AG04450 (cell line): ENCODE measurements around the gene MTF2. TPM values are rescaled to one million over a fixed set of nuclear protein-coding genes. Genes with fewer than 3 reads are reported as not detected.

Experiments used
- CTCF ChIA-PET: fragments of 300-600, 350-600 bp; formaldehyde crosslinking; extraction: SDS; loops from one replicate; lab custom pipeline; 2022; ENCODE audit warnings: antibody characterized with exemption, inconsistent platforms; lab: Charles Lee
- POLR2A ChIA-PET: fragments of 350-600 bp; formaldehyde crosslinking; extraction: SDS; loops from one replicate; lab custom pipeline; 2021; ENCODE audit warnings: antibody characterized with exemption, inconsistent platforms; lab: Yijun Ruan, JAX
- DNase-seq: peaks from one replicate; pipeline ENCODE4 v3.0.0-alpha.2; 2011; ENCODE audit warnings: low read depth, low spot score
- H3K27ac ChIP-seq: one replicate; pipeline ENCODE4 v1.5.1; 2012; ENCODE audit warnings: low read depth, low read length, control low read depth
- H3K27me3 ChIP-seq: one replicate; pipeline ENCODE4 v1.6.0; 2012; ENCODE audit warnings: low read length; ENCODE audit not compliant: control insufficient read depth, insufficient read depth
- H3K4me3 ChIP-seq: 2 replicates; pipeline ENCODE4 v1.5.1; 2011; ENCODE audit warnings: mild to moderate bottlenecking, low read depth, low read length, control low read depth
- H3K9me3 ChIP-seq: 2 replicates; pipeline ENCODE4 v1.5.1; 2012; ENCODE audit warnings: low read length; ENCODE audit not compliant: control insufficient read depth, insufficient read depth
- CTCF ChIP-seq: IDR thresholded peaks from 2 replicates; pipeline ENCODE4 v1.5.1; 2011; ENCODE audit warnings: low read depth, low read length, control low read depth, inconsistent platforms
- polyA plus RNA-seq: library from polyadenylated mRNA; depleted of rRNA; stranded (reverse); fragments of >200 nt; gene quantifications from 2 replicates; pipeline ENCODE4 v1.2.3, GENCODE V29; 2011

Gene MTF2
- polyA plus RNA-seq, 1 experiment: 23.9 TPM

- ChIA-PET CTCF (no interaction called here), POLR2A (no interaction called here)
- DNase-seq: no peak
Observed at GRCh38 chr1:93076268-93076667, 2.8 kb upstream of the MTF2 start.

GRCh38 chr1:93078203-93078602, 880 bp upstream of the MTF2 start:
- Histone ChIP-seq H3K4me3 (peak overlapping the region; percentile 93), H3K27ac (peak overlapping the region; percentile 89), H3K9me3 (no peaks in the 10 kb centered on the region), H3K27me3 (no peaks in the 10 kb centered on the region)
- DNase-seq: no peak
- POLR2A ChIA-PET: interaction anchor here (0.5 to 2.4 kb wide), 8 partner anchors 11 to 294 kb away, joined by 3 to 14 read pairs (median 3); partner anchors contain the start of gene DR1
- TF ChIP-seq CTCF: no peak
- CTCF ChIA-PET: interaction anchor here (1.1 to 1.4 kb wide), 3 partner anchors 57 to 226 kb away, joined by 4 to 7 read pairs (median 5); no protein-coding TSS in a partner anchor

More at GRCh38 chr1:93076268-93076667, 2.8 kb upstream of the MTF2 start:
- no peaks in the 10 kb centered on the region for H3K27me3 ChIP-seq
- no peak for TF ChIP-seq CTCF
- no peak overlapping the region for H3K4me3 ChIP-seq
- H3K9me3 ChIP-seq: no peaks in the 10 kb centered on the region
- no peak overlapping the region for H3K27ac ChIP-seq

GRCh38 chr1:93078638-93078985, 471 bp upstream of the MTF2 start:
- DNase-seq: no peak
- peak overlapping the region; percentile 89 for H3K27ac ChIP-seq
- H3K4me3 ChIP-seq: peak overlapping the region; percentile 93
- H3K9me3 ChIP-seq: no peaks in the 10 kb centered on the region
- no peaks in the 10 kb centered on the region for H3K27me3 ChIP-seq
- TF ChIP-seq CTCF: no peak
- ChIA-PET CTCF (interaction anchor here (1.1 to 1.4 kb wide), 3 partner anchors 57 to 226 kb away, joined by 4 to 7 read pairs (median 5); no protein-coding TSS in a partner anchor), POLR2A (interaction anchor here (0.5 to 2.4 kb wide), 10 partner anchors 11 to 295 kb away, joined by 3 to 14 read pairs (median 3); partner anchors contain the start of gene DR1)

GRCh38 chr1:93079685-93080141, 630 bp downstream of the MTF2 start:
- Histone ChIP-seq H3K27me3 (no peaks in the 10 kb centered on the region), H3K4me3 (peak overlapping the region; percentile 93), H3K9me3 (no peaks in the 10 kb centered on the region), H3K27ac (peak overlapping the region; percentile 77)
- no peak for TF ChIP-seq CTCF
- ChIA-PET POLR2A (interaction anchor here (0.5 to 2.4 kb wide), 9 partner anchors 14 to 1167 kb away, joined by 3 to 14 read pairs (median 3); partner anchors contain the start of gene DR1), CTCF (interaction anchor here (1.0 to 1.9 kb wide), 8 partner anchors 16 to 318 kb away, joined by 3 to 10 read pairs (median 4); no protein-coding TSS in a partner anchor)
- no peak for DNase-seq

- H3K27ac ChIP-seq: no peak overlapping the region
- H3K4me3 ChIP-seq: peak overlapping the region; percentile 93
- no peaks in the 10 kb centered on the region for H3K27me3 ChIP-seq
- ChIA-PET CTCF (interaction anchor here (0.6 to 2.0 kb wide), 12 partner anchors 13 to 317 kb away, joined by 3 to 10 read pairs (median 4); no protein-coding TSS in a partner anchor), POLR2A (interaction anchor here (0.5 to 2.4 kb wide), 4 partner anchors 98 to 296 kb away, joined by 3 to 14 read pairs (median 3); partner anchors contain the start of gene DR1)
- no peaks in the 10 kb centered on the region for H3K9me3 ChIP-seq
- TF ChIP-seq CTCF: peak; percentile 60
- peak; percentile 26 for DNase-seq
Observed at GRCh38 chr1:93080179-93080823, 1.2 kb downstream of the MTF2 start.
